H1 (cell line): ENCODE results near the gene SLC12A8. TPM values are rescaled to one million over a fixed set of nuclear protein-coding genes. Genes with fewer than 3 reads are reported as not detected.
A peak's percentile ranks its signal among the peaks of the same experiment; 100 is the strongest.

Experiments used
- ASH2L ChIP-seq: fragments of 200-600, 300-600 bp; sonication (generic); IDR thresholded peaks from one replicate; pipeline ENCODE4 v1.7.1; 2017; ENCODE audit warnings: low read length
- CHD2 ChIP-seq: IDR thresholded peaks from 2 replicates; pipeline ENCODE4 v1.6.1; 2012; ENCODE audit warnings: low read length, improper control_type of control experiment
- EZH2 ChIP-seq: fragments of 200-600 bp; sonication (generic); IDR thresholded peaks from 2 replicates; pipeline ENCODE4 v1.7.1; 2012; ENCODE audit warnings: low read depth, mild to moderate bottlenecking, moderate library complexity, low read length, inconsistent platforms; ENCODE audit not compliant: severe bottlenecking
- KDM4A ChIP-seq: IDR thresholded peaks from one replicate; pipeline ENCODE4 v1.7.1; 2012; ENCODE audit warnings: low read depth, mild to moderate bottlenecking, moderate library complexity, low read length, inconsistent platforms; ENCODE audit not compliant: severe bottlenecking
- MAFK ChIP-seq: IDR thresholded peaks from 2 replicates; pipeline ENCODE4 v1.6.1; 2012; ENCODE audit warnings: low read depth, mild to moderate bottlenecking, improper control_type of control experiment, low read length
- POLR2AphosphoS5 ChIP-seq: IDR thresholded peaks from 2 replicates; pipeline ENCODE4 v1.6.1; 2011; ENCODE audit warnings: low read depth, low read length
- RXRA ChIP-seq: IDR thresholded peaks from 2 replicates; pipeline ENCODE4 v1.6.1; 2011; ENCODE audit warnings: low read depth, mild to moderate bottlenecking, low read length, moderate library complexity; ENCODE audit not compliant: insufficient read depth
- SIN3A ChIP-seq, 2 experiments: IDR thresholded peaks in 1 of 2; conservative IDR thresholded peaks in 1 of 2; 2 replicates each; pipeline ENCODE4 v1.6.1; 2011 to 2012; ENCODE audit warnings: low read length in 2 of 2, improper control_type of control experiment in 1 of 2, low read depth in 1 of 2, mild to moderate bottlenecking in 1 of 2
- SIX5 ChIP-seq: IDR thresholded peaks from 2 replicates; pipeline ENCODE4 v1.6.1; 2011; ENCODE audit warnings: mild to moderate bottlenecking, low read depth, low read length
- YY1 ChIP-seq: IDR thresholded peaks from 2 replicates; pipeline ENCODE4 v1.6.1; 2011; ENCODE audit warnings: low read depth, mild to moderate bottlenecking, low read length
- polyA plus RNA-seq, 7 experiments: library from polyadenylated mRNA; depleted of rRNA in 3 of 7; stranded (reverse) in 5 of 7; unstranded in 2 of 7; fragments of >200 nt in 5 of 7; fragments of 200-250 nt in 2 of 7; gene quantifications; 1 replicate in 5 of 7; 2 replicates in 1 of 7; 4 replicates in 1 of 7; pipeline versions ENCODE4 v1.2.1 to v1.2.3, GENCODE V29; 2011 to 2013; ENCODE audit warnings: missing spikeins in 2 of 7, mixed read lengths in 2 of 7
- total RNA-seq: library from RNA; stranded (reverse); fragmentation: NEBNext Ultra II Directional; extraction: Animal tissue kit (Norgen Biotek cat#: 25700); gene quantifications from 2 replicates; pipeline ENCODE4 v1.2.1, GENCODE V29; 2021
- TF ChIP-seq, protein P1 (sequence below): IDR thresholded peaks from 2 replicates; pipeline ENCODE4 v1.6.1; 2012; ENCODE audit warnings: inconsistent platforms
- TF ChIP-seq, protein P2 (sequence below): IDR thresholded peaks from 2 replicates; pipeline ENCODE4 v1.6.1; 2012; ENCODE audit warnings: inconsistent platforms

SLC12A8 gene
- total and polyA plus RNA-seq, 2 of the 8 experiments (the other 6 are each of a cell fraction or from before 2014, with no cell fraction given) = 13.7 to 14.4 TPM

DNA sequence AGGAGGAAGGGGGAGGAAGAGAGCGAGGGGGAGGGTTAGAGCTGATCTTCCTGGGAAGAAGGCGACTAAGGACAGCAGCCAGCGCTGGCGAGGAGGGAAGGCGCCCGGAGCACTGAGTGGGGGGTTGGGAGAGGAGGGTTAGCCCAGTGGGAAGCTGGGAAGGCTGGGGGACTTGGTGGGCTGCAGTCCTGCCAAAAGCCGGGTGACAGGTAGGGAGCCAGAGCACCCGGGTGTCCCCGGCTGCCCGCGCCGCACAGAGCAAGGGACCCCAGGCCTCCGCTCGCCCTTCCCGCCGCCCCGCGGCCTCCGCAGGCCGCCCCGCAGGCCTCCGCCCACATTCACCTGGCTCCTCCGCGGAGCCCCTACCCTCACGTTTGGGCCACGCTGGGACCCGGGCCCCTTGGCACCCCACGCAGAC is 448 bp downstream of the SLC12A8 start (continued):
- TF ChIP-seq MAFK (no peak), YY1 (no peak), SIN3A (conservative IDR thresholded peaks at IDR 0.05 in 1 of 2, IDR thresholded peaks at IDR 0.05 in 1 of 2; ENCODE audit: low read depth in 1 of 2, low read length in 2 of 2) (no peak), POLR2AphosphoS5 (peak; percentile 69; the same call in 1 of the 2 replicates), KDM4A (peak; percentile 44), SIX5 (no peak), EZH2 (peak; percentile 46), CHD2 (no peak), RXRA (no peak), ASH2L (peak; percentile 61)
- TF ChIP-seq, protein P1, sequence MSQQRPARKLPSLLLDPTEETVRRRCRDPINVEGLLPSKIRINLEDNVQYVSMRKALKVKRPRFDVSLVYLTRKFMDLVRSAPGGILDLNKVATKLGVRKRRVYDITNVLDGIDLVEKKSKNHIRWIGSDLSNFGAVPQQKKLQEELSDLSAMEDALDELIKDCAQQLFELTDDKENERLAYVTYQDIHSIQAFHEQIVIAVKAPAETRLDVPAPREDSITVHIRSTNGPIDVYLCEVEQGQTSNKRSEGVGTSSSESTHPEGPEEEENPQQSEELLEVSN = no peak
- TF ChIP-seq, protein P2, sequence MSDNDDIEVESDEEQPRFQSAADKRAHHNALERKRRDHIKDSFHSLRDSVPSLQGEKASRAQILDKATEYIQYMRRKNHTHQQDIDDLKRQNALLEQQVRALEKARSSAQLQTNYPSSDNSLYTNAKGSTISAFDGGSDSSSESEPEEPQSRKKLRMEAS = no peak
